ENCODE data around the gene CBX5. TPM values are rescaled to one million over a fixed set of nuclear protein-coding genes. Genes with fewer than 3 reads are reported as not detected.

CBX5 gene
- total RNA-seq, 1 experiment from 2014 or later = 109 TPM

DNA sequence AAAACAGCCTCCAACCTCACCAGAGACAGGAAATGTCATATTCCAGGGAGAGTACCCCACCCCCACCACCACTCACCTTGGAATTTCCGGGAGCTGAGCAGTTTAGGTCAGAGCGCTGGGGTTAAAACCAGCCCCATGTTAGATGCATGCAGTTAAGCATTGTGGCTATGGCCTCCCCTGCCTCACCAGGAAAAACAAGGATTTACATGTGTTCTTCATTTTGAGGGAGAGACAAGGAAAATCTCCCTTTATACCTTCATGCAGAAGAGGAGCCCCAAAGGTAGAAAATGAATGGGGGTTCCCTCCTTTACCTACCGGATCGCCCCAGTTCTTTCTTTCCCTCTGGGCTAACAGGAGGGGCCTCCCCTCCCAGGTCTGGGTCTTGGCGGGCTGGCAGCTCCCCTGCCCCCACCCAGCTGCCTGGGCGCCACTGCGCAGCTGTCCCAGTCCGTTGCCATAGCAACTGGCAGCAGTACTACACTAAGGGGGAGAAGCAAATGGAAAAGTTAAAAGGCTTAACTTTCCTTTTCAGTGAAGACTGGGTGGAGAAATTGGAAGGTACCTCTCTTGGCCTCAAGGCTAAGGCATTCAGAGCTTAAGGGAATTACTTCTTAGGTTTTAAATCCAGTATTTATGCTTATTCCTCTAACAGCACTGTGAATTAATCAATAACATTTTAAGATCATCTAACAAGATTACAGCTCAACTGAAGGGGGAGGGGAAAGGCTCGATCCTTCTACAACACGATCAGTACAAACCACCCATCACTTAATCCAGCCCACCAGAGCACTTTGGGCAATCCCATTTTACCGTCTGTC, 20.5 kb downstream of the CBX5 start:
- Mint-ChIP-seq H3K4me1 (ENCODE audit: insufficient read depth, unreplicated experiment) (peaks cover 14% of the 10 kb centered on the region), H3K27ac (ENCODE audit: low read depth, unreplicated experiment) (peak overlapping the region; percentile 83)

GRCh38 chr12:54258201-54258681, 21.7 kb downstream of the CBX5 start:
- H3K27me3 Mint-ChIP-seq (ENCODE audit: insufficient read depth, unreplicated experiment) = no peaks in the 10 kb centered on the region
- intact Hi-C loops (cut with micrococcal nuclease) = loop anchor here (2.0 kb wide), 1 partner anchor 23 kb away; the partner anchor contains the start of genes CBX5 and HNRNPA1
- CTCF ChIA-PET = interaction anchor here (0.6 to 1.6 kb wide), 9 partner anchors 17 to 121 kb away, joined by 3 to 5 read pairs (median 4); partner anchors contain the start of genes CBX5, COPZ1 and HNRNPA1
- H3K27ac Mint-ChIP-seq (ENCODE audit: low read depth, unreplicated experiment) = peak overlapping the region; percentile 83
- TF ChIP-seq, protein P1, sequence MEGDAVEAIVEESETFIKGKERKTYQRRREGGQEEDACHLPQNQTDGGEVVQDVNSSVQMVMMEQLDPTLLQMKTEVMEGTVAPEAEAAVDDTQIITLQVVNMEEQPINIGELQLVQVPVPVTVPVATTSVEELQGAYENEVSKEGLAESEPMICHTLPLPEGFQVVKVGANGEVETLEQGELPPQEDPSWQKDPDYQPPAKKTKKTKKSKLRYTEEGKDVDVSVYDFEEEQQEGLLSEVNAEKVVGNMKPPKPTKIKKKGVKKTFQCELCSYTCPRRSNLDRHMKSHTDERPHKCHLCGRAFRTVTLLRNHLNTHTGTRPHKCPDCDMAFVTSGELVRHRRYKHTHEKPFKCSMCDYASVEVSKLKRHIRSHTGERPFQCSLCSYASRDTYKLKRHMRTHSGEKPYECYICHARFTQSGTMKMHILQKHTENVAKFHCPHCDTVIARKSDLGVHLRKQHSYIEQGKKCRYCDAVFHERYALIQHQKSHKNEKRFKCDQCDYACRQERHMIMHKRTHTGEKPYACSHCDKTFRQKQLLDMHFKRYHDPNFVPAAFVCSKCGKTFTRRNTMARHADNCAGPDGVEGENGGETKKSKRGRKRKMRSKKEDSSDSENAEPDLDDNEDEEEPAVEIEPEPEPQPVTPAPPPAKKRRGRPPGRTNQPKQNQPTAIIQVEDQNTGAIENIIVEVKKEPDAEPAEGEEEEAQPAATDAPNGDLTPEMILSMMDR (IDR thresholded peaks at IDR 0.05; ENCODE audit: unreplicated experiment) = no peak
- no TSS peak for BruUV-seq (replicated peaks)
- no peak for DNase-seq (ENCODE audit: unreplicated experiment)
- peaks cover 53% of the 10 kb centered on the region for H3K36me3 Mint-ChIP-seq (ENCODE audit: insufficient read depth, unreplicated experiment)
- POLR2A ChIA-PET = interaction anchor here (0.6 to 6.9 kb wide), 15 partner anchors 11 to 1560 kb away, joined by 3 to 99 read pairs (median 5); partner anchors contain the start of genes CBX5, HNRNPA1 and ORMDL2
- no peak overlapping the region for H3K4me3 Mint-ChIP-seq (ENCODE audit: unreplicated experiment)
- H3K9me3 Mint-ChIP-seq (ENCODE audit: unreplicated experiment) = no peaks in the 10 kb centered on the region
- H3K4me1 Mint-ChIP-seq (ENCODE audit: insufficient read depth, unreplicated experiment) = peaks cover 14% of the 10 kb centered on the region

More for the DNA sequence above, 20.5 kb downstream of the CBX5 start:
- ChIA-PET CTCF (interaction anchor here (0.6 to 3.8 kb wide), 13 partner anchors 8 to 120 kb away, joined by 3 to 19 read pairs (median 4); partner anchors contain the start of gene COPZ1), POLR2A (interaction anchor here (0.6 to 6.9 kb wide), 15 partner anchors 13 to 109 kb away, joined by 3 to 99 read pairs (median 5); partner anchors contain the start of genes CBX5 and HNRNPA1)
- TF ChIP-seq, protein P1 (IDR thresholded peaks at IDR 0.05; ENCODE audit: unreplicated experiment) = no peak
- peak; percentile 76 for DNase-seq (ENCODE audit: unreplicated experiment)
- Mint-ChIP-seq H3K27me3 (ENCODE audit: insufficient read depth, unreplicated experiment) (no peaks in the 10 kb centered on the region), H3K36me3 (ENCODE audit: insufficient read depth, unreplicated experiment) (peaks cover 44% of the 10 kb centered on the region), H3K9me3 (ENCODE audit: unreplicated experiment) (no peaks in the 10 kb centered on the region), H3K4me3 (ENCODE audit: unreplicated experiment) (peak overlapping the region; percentile 63)
- intact Hi-C loops (cut with micrococcal nuclease) = loop anchor here (2.0 kb wide), 1 partner anchor 21 kb away; the partner anchor contains the start of genes CBX5 and HNRNPA1
- BruUV-seq (replicated peaks) = no TSS peak

DNA sequence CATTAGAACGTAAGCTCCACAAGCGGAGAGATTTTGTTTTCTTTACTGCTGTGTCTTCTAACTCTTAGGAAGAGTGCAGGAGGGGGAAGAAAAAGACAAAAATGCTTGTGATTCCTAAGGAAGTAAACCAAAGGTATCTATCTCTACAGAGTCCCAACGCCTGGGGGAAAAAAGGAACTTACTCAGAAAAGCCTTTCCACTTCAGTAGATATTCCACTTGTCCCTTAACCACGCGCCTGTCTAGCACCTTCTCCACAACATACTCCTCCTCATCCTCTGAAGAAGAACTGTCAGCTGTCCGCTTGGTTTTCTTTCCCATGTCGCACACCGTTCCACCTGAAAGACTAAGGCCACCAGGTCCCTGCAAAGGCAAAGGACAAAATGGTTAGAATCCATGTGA, 22.6 kb downstream of the CBX5 start:
- H3K4me3 Mint-ChIP-seq (ENCODE audit: unreplicated experiment) = no peak overlapping the region
- H3K9me3 Mint-ChIP-seq (ENCODE audit: unreplicated experiment) = no peaks in the 10 kb centered on the region
- intact Hi-C loops (cut with micrococcal nuclease) = no loop called here
- DNase-seq (ENCODE audit: unreplicated experiment) = no peak
- ChIA-PET CTCF (interaction anchor here (1.2 to 2.3 kb wide), 3 partner anchors 16 to 122 kb away, joined by 3 to 8 read pairs (median 5); no protein-coding TSS in a partner anchor), POLR2A (interaction anchor here (0.7 to 6.9 kb wide), 2 partner anchors 22 to 102 kb away, joined by 3 to 99 read pairs; partner anchors contain the start of genes CBX5 and HNRNPA1)
- no TSS peak for BruUV-seq (replicated peaks)
- TF ChIP-seq, protein P1 (IDR thresholded peaks at IDR 0.05; ENCODE audit: unreplicated experiment) = no peak
- peak overlapping the region; percentile 83 for H3K27ac Mint-ChIP-seq (ENCODE audit: low read depth, unreplicated experiment)
- no peaks in the 10 kb centered on the region for H3K27me3 Mint-ChIP-seq (ENCODE audit: insufficient read depth, unreplicated experiment)
- H3K4me1 Mint-ChIP-seq (ENCODE audit: insufficient read depth, unreplicated experiment) = peaks cover 9% of the 10 kb centered on the region
- peaks cover 54% of the 10 kb centered on the region for H3K36me3 Mint-ChIP-seq (ENCODE audit: insufficient read depth, unreplicated experiment)

DNA sequence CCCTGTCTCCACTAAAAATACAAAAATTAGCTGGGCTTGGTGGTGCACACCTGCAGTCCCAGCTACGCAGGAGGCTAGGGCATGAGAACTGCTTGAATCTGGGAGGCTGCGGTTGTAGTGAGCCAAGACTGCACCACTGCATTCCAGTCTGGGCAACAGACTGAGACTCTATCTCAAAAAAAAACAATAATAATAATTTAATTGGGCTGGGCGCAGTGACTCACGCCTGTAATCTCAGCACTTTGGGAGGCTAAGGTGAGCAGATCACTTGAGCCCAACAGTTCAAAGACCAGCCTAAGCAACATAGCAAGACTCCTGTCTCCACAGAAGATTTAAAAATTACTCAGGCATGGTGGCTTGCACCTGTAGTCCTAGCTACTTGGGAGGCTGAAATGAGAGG, 26.7 kb downstream of the CBX5 start:
- ChIA-PET POLR2A (interaction anchor here (1.1 to 1.5 kb wide), 3 partner anchors 9 to 105 kb away, joined by 3 read pairs; no protein-coding TSS in a partner anchor), CTCF (interaction anchor here (0.6 to 3.5 kb wide), 13 partner anchors 12 to 291 kb away, joined by 3 to 63 read pairs (median 8); partner anchors contain the start of gene COPZ1)
- no peak overlapping the region for H3K27ac Mint-ChIP-seq (ENCODE audit: low read depth, unreplicated experiment)
- no peaks in the 10 kb centered on the region for H3K4me1 Mint-ChIP-seq (ENCODE audit: insufficient read depth, unreplicated experiment)
- H3K27me3 Mint-ChIP-seq (ENCODE audit: insufficient read depth, unreplicated experiment) = no peaks in the 10 kb centered on the region
- no peak for DNase-seq (ENCODE audit: unreplicated experiment)
- BruUV-seq (replicated peaks) = no TSS peak
- H3K9me3 Mint-ChIP-seq (ENCODE audit: unreplicated experiment) = no peaks in the 10 kb centered on the region
- TF ChIP-seq, protein P1 (IDR thresholded peaks at IDR 0.05; ENCODE audit: unreplicated experiment) = no peak
- H3K4me3 Mint-ChIP-seq (ENCODE audit: unreplicated experiment) = no peak overlapping the region
- intact Hi-C loops (cut with micrococcal nuclease) = no loop called here
- H3K36me3 Mint-ChIP-seq (ENCODE audit: insufficient read depth, unreplicated experiment) = peaks cover 80% of the 10 kb centered on the region
